ENCODE results near the gene CMKLR1.

CMKLR1 gene

DNA sequence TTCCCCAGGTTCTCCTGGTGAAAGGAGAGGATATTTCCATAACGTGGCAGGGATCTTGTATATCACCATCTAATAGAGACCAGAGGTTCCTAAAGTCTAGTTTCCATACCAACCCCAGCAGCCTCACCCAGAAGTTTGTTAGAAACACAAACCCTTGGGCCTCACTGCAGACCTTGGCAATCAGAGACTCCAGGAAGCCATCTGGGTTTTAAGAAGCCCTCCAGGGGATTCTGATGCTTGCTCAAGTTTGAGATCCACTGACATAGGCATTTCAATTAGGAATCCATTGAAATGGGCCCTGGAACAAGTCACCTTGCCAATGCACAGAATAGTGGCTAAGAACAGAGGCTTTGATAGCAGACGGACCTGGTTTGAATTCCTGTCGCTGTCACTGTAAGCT is 2.2 kb upstream of the CMKLR1 start:
- TF ChIP-seq POLR2AphosphoS5 (IDR thresholded peaks at IDR 0.05; ENCODE audit: low read depth, low read length): no peak
- TF ChIP-seq SIN3A (IDR thresholded peaks at IDR 0.05; ENCODE audit: borderline replicate concordance, insufficient read depth, low read length): no peak

DNA sequence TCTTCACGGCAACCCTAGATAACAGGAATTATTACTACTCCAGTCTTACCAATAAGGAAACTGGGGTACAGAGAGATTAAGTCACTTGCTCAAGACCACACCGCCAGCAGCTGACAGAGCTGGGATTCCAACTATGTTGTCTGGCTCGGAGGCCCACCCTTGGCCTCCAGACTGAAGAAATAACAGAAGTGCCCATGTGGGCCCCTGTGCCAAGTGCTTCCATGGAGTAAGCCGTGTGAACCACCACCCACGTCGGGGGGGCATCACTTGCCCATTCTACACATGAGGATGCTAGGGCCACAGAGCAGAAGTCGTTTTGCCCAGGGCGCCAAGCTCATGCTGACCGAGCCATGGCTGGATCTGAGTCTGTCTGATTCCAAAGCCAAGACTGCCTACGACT is 926 bp upstream of the CMKLR1 start:
- TF ChIP-seq TAF1 (IDR thresholded peaks at IDR 0.05; ENCODE audit: borderline replicate concordance, insufficient read depth, low read length) (no peak), POLR2AphosphoS5 (IDR thresholded peaks at IDR 0.05; ENCODE audit: low read depth, low read length) (no peak), FOXP2 (optimal IDR thresholded peaks at IDR 0.05; ENCODE audit: borderline replicate concordance, extremely low read depth, extremely low read length, insufficient read depth) (no peak), SIN3A (IDR thresholded peaks at IDR 0.05; ENCODE audit: borderline replicate concordance, insufficient read depth, low read length) (no peak)
- TF ChIP-seq, protein P1, sequence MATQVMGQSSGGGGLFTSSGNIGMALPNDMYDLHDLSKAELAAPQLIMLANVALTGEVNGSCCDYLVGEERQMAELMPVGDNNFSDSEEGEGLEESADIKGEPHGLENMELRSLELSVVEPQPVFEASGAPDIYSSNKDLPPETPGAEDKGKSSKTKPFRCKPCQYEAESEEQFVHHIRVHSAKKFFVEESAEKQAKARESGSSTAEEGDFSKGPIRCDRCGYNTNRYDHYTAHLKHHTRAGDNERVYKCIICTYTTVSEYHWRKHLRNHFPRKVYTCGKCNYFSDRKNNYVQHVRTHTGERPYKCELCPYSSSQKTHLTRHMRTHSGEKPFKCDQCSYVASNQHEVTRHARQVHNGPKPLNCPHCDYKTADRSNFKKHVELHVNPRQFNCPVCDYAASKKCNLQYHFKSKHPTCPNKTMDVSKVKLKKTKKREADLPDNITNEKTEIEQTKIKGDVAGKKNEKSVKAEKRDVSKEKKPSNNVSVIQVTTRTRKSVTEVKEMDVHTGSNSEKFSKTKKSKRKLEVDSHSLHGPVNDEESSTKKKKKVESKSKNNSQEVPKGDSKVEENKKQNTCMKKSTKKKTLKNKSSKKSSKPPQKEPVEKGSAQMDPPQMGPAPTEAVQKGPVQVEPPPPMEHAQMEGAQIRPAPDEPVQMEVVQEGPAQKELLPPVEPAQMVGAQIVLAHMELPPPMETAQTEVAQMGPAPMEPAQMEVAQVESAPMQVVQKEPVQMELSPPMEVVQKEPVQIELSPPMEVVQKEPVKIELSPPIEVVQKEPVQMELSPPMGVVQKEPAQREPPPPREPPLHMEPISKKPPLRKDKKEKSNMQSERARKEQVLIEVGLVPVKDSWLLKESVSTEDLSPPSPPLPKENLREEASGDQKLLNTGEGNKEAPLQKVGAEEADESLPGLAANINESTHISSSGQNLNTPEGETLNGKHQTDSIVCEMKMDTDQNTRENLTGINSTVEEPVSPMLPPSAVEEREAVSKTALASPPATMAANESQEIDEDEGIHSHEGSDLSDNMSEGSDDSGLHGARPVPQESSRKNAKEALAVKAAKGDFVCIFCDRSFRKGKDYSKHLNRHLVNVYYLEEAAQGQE (IDR thresholded peaks at IDR 0.05; ENCODE audit: insufficient read depth in 1 of 2, low read depth in 2 of 2, low read length in 2 of 2): no peak

DNA sequence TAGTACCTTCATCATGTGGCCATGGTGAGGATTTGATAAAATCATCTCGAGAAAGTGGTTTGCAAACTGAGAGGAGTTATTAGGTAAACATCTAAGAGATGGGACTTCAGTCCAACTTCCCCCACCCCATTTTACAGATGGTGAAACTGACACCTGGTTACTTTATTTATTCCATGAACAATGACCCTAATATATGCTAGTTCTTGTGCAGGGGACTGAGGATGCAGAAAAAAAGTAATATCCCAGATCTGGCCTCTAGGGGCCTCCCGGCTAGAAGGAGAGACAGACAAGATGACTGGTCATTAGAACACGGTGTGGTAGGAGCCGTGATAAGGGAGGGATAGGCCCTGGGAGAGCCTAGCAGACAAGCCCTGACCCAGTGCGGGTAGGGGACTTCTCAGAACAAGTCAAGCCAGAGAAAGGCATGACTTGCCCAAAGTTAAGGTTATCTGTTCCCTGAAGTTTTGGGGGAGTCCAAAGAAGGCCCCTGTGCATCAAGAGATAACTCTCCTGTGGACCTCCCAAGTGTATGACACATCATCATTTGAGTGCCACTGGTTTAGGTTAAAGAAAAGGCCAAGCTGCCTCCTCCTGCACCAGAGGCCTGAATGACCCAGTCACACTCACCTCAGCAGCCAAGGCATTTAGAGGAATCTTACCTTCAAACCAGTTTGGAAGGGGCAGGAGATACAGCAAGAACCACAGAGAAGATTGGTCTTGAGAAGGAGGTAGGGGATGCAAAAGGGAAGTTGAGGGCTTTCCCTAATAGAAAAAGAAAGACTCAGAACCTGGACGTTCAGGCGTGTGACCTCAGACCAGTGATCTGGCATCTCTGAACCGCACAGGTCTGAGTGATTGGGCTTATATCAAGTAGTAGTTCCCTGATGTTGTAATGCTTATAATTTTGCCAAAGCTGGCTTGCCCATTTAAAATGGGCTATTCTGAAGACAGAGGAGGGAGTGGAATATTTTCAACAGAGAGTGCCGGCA is 1.6 kb downstream of the CMKLR1 start:
- TF ChIP-seq, protein P1 (IDR thresholded peaks at IDR 0.05; ENCODE audit: insufficient read depth in 1 of 2, low read depth in 2 of 2, low read length in 2 of 2): no peak
- no peak for TF ChIP-seq FOXP2 (optimal IDR thresholded peaks at IDR 0.05; ENCODE audit: borderline replicate concordance, extremely low read depth, extremely low read length, insufficient read depth)
- TF ChIP-seq SIN3A (IDR thresholded peaks at IDR 0.05; ENCODE audit: borderline replicate concordance, insufficient read depth, low read length): no peak
- no peak for TF ChIP-seq TAF1 (IDR thresholded peaks at IDR 0.05; ENCODE audit: borderline replicate concordance, insufficient read depth, low read length)
- TF ChIP-seq POLR2AphosphoS5 (IDR thresholded peaks at IDR 0.05; ENCODE audit: low read depth, low read length): no peak

DNA sequence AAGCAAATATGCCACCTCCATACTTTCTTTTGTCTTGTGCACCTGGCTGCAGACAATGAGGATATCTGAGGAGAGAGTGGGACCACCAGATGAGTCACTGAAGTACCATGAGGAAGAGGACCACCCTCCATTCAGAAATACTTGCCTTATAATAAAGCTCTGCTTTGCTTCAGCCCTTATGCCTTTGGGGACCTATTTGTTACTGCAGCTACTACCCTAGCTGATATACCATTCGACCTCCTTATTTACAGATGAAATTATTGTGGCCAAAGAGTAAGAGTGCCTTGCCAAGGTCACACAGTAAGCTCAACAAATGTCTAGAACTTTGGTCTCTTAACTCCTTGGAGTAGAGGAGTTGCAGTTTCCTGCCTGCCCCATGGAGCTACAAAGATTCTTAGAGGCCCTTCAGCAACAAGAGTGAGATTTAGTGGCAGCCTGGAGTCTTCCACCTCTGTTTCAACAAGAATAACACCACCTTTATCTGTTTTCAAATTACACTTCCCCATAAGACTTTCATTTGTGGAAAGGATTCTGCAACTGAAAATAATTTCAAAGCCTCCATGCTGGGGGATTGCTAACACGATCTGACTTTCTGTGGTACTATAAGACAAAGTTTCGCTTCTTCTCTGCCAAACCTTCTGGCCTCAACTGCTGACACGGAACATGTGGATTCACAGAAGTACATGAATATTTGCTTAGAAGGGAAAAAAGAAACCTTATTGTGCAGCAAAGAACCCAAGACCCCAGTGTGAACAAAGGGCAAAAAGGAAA is 3.6 kb downstream of the CMKLR1 start:
- TF ChIP-seq FOXP2 (optimal IDR thresholded peaks at IDR 0.05; ENCODE audit: borderline replicate concordance, extremely low read depth, extremely low read length, insufficient read depth) (no peak), POLR2AphosphoS5 (IDR thresholded peaks at IDR 0.05; ENCODE audit: low read depth, low read length) (no peak), TAF1 (IDR thresholded peaks at IDR 0.05; ENCODE audit: borderline replicate concordance, insufficient read depth, low read length) (no peak), SIN3A (IDR thresholded peaks at IDR 0.05; ENCODE audit: borderline replicate concordance, insufficient read depth, low read length) (no peak)
- TF ChIP-seq, protein P1 (IDR thresholded peaks at IDR 0.05; ENCODE audit: insufficient read depth in 1 of 2, low read depth in 2 of 2, low read length in 2 of 2): no peak

DNA sequence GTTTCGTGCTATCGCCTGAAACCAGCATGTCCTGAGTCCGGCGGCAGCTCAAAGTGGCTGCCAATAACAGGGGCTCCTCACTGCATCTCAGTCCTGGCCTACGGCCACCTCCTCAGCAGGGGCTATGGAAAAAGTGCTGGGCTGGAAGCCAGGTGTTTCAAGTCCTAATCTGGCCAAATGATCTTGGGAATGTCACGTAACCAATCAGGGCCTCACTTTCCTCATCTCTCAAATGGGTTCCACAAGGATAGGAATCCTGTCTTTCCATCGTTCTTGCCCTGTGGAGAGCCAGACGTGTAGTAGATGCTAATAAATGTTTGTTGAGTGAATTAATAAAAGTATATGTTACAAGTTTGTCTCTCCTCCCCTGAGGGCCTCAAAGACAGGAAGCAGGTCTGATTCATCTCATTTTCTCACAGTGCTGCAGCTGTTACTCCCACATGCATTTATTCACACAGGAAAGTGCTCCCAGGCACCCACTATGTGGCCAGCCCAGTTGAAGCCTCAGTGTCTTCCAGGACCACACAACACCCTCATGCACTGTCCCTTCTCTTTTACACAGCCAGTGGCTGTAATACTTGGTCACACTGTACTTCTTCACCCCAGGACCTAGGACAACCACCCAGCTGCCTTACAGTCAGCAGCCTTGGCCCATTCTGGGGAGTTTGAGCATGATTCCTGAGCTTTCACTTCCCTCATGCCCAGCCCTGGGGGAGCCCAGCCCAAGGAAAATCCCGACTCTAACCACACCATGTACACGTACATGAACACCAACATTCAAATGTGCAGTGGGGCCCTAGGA is 5.0 kb downstream of the CMKLR1 start:
- TF ChIP-seq, protein P1 (IDR thresholded peaks at IDR 0.05; ENCODE audit: insufficient read depth in 1 of 2, low read depth in 2 of 2, low read length in 2 of 2): no peak
- no peak for TF ChIP-seq FOXP2 (optimal IDR thresholded peaks at IDR 0.05; ENCODE audit: borderline replicate concordance, extremely low read depth, extremely low read length, insufficient read depth)
- no peak for TF ChIP-seq TAF1 (IDR thresholded peaks at IDR 0.05; ENCODE audit: borderline replicate concordance, insufficient read depth, low read length)
- no peak for TF ChIP-seq SIN3A (IDR thresholded peaks at IDR 0.05; ENCODE audit: borderline replicate concordance, insufficient read depth, low read length)
- TF ChIP-seq POLR2AphosphoS5 (IDR thresholded peaks at IDR 0.05; ENCODE audit: low read depth, low read length): no peak
